Activated T-helper 1 cell treated with anti-CD3 and anti-CD28 coated beads, Interleukin-2, amount 50 U/mL, for 16 hours (primary cell): ENCODE measurements around the gene TRPM4.
"Not testable (repeated sequence)": the region's sequence is repeated elsewhere in the genome, so short reads cannot be mapped to it uniquely, and the experiment has no call there.

ENCODE experiments used
- DNase-seq, 2 donors: peaks; one replicate each; pipeline ENCODE4 v3.0.0-alpha.2; 2020; ENCODE audit warnings: low read depth in 1 of 2, low spot score in 1 of 2

The TRPM4 gene

DNA sequence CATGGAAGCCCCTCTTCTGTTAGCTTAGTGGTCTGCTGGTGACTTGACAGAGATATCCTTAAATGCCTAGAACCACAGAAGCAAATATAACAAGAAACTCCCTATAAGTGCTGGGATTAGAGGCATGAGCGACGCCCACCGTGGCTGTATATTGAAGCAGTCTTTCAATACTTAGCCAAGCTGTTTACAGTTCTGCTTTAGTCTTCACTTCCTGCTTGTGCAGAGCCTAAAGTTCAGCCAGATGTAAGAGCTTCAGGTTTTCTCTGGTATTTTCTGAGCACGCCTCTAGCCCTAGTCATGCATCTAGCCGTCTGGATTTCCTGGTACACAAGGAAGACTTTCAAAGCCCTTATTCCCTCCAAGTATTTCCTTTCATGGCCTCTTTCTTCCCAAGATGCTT lies 28.5 kb downstream of the TRPM4 start:
- no peak for DNase-seq

DNA sequence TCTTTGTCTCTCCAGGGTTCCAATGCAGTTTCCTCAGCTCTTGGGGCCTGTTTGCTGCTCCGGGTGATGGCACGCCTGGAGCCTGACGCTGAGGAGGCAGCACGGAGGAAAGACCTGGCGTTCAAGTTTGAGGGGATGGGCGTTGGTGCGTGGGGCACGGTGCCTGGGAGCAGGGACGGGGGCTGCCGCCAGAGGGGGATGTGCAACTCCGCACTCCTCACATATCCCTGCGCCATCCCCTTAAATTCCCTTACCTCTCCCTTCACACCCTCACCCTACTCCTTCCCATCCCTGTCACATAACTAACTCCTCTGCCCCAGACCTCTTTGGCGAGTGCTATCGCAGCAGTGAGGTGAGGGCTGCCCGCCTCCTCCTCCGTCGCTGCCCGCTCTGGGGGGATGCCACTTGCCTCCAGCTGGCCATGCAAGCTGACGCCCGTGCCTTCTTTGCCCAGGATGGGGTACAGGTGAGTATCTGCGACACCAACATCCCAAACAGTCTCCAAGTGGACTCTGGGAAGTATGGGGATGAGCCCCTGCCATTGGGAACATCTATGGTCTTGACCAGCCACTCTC lies 31.1 kb downstream of the TRPM4 start:
- DNase-seq = no peak

DNA sequence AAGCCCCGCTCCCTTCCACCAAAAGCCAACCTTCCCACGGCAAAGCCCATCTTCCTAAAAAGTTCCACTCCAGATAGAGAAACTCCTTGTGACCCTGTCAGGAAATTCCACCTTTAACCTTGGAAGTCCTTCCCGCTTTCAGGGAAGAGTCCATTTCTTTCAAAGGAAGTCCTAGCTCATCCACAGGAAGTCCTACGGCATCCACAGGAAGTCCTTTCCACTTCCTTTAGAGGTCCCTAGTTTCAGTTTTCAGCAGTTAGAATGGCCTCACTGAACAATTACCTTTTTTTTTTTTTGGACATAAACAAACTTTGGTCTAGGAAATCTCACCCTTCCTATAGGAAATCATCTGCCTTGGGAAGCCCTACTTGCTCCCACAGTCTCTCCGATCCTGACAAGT lies 31.7 kb downstream of the TRPM4 start:
- no peak for DNase-seq

DNA sequence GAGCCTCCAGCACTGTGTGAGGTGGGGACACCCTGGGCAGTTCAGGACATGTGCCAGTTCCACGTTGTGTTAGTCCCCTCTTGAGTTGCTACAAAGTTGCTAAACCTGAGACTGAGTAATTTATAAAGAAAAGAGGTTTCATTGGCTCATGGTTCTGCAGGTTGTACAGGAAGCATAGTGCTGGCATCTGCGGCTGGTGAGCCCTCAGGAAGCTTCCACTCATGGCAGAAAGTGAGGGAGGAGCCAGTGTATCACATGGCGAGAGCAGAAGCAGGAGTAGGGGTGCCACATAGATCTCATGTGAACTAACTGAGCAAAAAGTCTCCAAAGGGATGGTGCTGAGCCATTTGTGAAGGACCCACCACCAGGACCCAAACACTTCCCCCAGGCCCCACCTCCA lies 33.2 kb downstream of the TRPM4 start:
- no peak for DNase-seq

DNA sequence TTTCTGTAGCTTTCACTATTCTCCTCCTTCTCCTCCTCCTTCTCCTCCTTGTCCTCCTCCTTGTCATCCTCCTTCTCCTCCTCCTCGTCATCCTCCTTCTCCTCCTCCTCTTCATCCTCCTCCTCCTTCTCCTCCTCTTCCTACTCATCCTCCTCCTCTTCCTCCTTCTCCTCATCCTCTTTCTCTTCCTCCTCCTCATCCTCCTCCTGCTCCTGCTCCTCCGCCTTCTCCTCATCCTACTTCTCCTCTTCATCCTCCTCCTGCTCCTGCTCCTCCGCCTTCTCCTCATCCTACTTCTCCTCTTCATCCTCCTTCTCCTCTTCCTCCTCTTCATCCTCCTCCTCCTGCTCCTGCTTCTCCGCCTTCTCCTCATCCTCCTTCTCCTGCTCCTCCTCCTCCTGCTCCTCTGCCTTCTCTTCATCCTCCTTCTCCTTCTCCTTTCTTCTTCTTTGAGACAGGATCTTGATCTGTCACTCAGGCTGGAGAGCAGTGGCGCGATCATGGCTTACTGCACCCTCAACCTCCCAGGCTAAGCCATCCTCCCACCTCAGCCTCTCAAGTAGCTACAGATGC lies 36.3 kb downstream of the TRPM4 start:
- DNase-seq = no peak

DNA sequence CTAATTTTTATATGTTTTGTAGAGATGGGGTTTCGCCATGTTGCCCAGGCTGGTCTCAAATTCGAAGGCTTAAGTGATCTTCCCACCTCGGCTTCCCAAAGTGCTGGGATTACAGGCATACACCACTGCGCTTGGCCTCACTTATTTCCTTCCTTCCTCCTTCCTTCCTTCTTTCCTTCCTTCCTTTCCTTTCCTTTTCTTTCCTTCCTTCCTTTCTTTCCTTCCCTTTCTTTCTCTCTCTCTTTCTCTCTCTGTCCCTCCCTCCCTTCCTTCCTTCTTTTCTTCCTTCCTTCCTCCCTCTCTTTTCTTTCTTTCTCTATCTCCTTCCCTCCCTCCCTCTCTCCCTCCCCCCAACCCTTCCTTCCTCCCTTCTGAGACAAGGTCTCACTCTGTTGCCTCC lies 36.8 kb downstream of the TRPM4 start:
- no peak for DNase-seq

DNA sequence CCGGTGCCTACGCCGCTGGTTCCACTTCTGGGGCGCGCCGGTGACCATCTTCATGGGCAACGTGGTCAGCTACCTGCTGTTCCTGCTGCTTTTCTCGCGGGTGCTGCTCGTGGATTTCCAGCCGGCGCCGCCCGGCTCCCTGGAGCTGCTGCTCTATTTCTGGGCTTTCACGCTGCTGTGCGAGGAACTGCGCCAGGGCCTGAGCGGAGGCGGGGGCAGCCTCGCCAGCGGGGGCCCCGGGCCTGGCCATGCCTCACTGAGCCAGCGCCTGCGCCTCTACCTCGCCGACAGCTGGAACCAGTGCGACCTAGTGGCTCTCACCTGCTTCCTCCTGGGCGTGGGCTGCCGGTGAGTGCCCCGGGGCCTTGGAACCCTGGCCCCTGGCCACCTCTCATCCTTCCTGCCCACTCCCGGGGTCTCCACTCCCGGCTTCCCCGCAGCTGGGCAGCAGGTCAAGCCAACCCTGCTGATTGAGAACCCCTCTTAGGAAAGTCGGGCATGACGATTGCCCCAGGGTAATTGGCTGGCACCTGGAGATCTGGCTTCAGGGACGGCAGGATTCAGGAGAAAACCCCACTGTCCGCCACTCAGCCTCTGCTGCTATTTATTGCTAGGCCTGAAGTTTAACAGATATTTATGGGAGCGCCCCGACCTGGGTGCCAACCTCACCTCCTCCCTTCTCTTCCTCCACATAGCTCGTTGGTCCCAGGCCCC lies 39.1 kb downstream of the TRPM4 start:
- DNase-seq = no peak

DNA sequence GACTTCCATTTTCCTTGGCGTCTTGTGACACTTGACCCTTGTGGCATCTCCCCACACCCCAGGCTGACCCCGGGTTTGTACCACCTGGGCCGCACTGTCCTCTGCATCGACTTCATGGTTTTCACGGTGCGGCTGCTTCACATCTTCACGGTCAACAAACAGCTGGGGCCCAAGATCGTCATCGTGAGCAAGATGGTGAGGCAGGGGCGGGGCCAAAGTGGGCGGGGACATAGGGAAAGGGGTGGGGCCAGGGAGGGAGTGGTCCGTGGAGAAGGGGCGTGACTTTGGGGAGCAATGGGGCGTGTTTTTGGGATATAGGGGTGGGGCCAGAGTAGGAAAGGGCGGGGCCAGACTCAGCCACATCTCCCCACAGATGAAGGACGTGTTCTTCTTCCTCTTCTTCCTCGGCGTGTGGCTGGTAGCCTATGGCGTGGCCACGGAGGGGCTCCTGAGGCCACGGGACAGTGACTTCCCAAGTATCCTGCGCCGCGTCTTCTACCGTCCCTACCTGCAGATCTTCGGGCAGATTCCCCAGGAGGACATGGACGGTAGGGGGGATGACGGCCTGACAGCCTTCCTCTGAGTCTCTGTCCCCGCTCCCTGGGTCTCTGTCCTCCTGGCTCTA lies 42.8 kb downstream of the TRPM4 start:
- no peak for DNase-seq

DNA sequence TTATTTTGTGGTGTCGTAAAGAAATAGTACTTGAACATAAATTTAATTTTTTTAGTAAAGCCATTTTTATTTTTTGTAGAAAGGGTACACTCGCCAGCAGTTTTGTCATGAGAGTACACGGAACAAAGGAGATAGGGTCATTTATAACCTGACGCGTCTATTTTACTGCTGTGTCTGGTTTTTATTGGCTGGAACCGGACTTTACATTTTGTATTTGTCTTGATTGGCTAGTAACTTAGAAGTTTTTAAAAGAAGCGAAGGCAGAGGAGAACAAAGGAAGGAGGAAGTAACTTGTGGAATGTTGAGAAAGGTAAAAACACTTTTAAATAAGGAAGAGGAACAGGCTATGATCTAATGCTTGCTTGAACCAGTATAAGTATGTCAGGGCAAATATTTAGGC lies 43.5 kb downstream of the TRPM4 start:
- DNase-seq = no peak

DNA sequence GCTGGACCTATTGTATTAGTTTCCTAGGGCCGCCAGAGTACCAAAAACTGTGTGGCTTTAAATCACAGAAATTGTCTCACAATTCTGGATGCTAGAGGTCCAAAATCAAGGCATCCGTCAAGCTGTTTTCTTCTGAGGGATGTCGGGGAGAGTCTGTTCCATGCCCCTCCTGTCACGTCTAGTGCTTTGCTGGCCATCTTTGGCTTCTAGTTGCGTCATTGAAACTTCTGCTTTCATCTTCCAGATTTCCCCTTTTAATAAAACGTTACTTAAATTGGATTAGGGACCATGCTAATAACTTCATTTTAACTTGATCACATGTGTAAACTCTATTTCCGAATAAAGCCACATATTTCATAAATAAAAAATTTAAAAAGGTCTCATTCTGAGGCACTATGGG lies 47.5 kb downstream of the TRPM4 start:
- no peak for DNase-seq

DNA sequence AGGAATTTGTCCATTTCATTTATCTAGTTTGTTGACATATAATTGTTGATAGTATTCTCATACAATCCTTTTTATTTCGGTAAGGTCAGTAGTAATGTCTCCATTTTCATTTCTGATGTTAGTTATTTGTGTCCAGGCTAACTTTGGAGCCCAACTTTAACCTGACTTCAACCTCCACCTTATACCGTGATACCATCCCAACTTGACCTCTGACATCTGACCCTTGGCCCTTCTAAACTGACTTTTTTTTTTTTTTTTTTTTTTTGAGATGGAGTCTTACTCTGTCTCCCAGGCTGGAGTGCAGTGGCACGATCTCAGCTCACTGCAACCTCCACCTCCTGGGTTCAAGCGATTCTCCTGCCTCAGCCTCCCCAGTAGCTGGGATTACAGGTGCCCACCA lies 51.9 kb downstream of the TRPM4 start:
- not testable (repeated sequence) for DNase-seq

DNA sequence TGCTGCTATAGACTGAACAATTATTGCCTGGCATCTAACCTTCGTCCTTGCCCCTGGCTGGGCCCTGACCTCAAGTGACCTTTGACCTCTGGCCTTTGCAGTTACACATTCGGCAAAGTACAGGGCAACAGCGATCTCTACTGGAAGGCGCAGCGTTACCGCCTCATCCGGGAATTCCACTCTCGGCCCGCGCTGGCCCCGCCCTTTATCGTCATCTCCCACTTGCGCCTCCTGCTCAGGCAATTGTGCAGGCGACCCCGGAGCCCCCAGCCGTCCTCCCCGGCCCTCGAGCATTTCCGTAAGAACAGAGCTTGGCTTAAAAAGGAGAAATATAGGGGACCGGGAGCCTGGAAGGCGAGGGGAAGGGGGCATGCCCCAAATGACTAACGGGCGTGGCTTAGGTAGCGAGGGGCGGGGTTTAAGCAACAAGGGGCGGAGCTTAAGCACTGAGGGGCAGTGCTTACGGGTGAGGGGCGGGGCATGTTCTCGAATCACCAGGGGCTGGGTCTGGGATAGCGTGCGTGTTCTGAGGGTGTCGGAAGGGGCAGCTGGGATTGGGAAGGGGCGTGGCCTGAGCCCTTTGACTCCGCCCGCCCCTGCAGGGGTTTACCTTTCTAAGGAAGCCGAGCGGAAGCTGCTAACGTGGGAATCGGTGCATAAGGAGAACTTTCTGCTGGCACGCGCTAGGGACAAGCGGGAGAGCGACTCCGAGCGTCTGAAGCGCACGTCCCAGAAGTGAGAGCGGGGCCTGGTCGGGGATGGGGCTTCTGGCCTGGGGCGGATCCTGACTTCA lies 52.7 kb downstream of the TRPM4 start:
- no peak for DNase-seq

DNA sequence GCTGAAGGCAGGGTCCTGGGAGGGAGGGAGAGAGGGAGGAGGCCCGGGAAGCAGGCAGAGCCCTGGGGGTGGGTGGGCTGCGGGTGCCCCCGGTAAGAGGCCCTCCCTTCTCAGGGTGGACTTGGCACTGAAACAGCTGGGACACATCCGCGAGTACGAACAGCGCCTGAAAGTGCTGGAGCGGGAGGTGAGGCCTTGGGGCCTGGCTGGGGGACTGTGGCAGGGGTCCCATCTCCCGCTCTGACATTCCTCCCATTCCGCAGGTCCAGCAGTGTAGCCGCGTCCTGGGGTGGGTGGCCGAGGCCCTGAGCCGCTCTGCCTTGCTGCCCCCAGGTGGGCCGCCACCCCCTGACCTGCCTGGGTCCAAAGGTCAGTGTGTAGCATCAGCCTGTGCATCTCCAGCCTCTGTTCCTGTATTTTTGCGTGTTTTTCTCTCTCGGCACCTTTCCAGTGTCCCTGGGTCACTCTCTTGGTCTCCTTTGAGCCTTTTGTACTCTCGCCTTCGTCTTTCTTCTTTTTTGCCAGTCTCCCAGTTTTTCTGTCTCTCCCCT lies 53.4 kb downstream of the TRPM4 start:
- no peak for DNase-seq

DNA sequence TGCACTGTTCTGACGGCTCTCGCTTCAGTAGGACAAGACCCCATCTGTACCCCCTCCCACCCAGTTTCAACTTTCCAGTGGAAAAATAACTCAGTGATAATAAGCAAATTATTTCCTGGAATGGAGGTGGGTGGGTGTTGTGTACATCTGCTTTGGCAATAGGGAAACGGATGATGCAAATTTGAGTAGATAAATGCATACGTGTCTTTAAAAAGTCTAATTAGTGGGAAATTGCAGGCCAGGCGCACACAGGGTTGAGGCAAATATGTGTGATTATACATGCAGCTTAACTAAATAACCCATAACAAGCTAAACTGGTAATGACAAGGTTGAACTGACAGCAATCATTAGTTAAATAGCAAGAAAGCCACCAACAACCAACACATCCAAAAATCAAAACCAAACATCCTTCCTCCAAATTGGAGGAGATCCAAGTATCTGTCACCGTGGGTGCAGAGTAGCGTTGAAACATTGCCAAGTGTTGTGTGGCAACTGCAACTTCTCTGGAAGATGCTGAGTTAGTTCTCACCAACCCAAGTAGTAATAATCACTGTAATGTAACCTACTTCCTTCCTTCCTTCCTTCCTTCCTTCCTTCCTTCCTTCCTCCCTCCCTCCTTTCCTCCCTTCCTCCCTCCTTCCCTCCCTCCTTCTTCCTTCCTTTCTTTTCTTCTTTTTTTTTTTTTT lies 54.6 kb downstream of the TRPM4 start:
- no peak for DNase-seq

DNA sequence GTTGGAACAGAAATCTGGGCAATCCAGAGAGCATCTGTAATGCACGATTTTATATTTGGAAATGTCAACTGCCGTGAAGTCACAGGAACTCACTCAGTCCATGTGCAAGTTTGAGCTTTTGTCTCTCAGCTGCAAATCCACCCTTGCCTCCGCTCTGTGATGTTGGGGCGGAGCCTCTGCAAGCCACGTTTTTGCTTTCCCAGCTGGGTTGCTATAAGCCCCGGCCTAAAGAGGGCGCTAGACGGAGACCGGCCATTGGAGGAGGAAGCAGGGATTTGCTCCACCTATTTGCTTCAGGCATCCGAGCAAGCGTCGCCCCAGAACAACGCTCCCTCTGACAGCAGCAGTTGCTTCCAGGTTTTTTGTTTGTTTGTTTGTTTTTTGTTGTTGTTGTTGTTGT lies 56.2 kb downstream of the TRPM4 start:
- DNase-seq = no peak

DNA sequence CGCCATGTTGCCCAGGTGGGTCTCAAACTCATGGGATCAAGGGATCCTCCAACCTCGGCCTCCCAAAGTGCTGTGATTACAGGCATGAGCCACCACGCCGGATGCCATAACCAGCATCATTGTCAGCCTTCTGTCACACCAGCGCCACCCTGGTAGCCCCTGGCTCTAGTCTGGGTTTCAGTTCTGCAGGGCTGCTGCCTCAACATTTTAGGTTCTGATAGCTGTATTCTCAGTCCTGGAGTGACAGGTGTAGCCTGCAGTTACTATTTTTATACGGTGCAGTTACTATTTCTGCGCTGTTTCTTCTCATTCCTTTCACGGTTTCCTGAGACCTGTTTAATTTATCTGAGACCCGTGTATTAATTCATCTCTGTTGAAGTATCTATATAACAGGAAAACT lies 57.1 kb downstream of the TRPM4 start:
- no peak for DNase-seq

DNA sequence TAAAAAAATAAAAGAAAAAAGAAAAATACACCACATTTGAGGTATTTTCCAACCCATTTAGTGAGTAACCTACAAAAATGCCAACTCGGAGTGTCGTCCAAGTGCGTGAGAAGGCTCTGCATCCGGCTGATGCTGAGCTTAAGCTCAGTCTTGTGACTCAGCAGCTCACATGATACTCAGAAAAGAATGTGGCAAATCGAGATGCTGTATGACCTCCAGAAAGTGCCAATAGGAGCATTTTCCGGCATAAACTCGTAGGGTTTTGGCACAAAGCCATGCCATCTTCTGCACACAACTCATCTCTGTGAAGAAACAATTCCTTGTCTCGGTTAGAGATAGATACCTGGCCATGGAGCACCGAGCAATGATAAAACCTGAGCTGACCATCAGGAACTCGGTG lies 58.5 kb downstream of the TRPM4 start:
- no peak for DNase-seq

DNA sequence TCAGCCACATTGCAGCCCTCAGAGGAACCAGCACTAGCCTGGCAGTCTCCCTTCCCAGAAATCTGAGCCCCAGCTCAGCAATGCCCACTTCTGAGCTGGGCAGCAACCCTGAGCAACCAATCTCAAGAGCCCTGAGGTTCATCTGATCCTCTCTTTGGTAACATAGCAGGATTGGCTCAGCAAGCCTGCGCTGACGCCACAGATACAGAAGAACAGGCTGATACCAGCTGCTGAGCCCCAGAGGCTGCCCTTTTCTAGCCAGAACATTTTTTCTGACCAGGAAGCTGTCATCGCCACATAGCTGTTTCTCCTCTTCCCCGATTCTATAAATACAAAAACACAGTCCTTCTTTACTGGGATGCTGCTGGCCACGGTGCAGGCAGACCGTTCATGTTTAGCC lies 59.8 kb downstream of the TRPM4 start:
- DNase-seq = no peak

DNA sequence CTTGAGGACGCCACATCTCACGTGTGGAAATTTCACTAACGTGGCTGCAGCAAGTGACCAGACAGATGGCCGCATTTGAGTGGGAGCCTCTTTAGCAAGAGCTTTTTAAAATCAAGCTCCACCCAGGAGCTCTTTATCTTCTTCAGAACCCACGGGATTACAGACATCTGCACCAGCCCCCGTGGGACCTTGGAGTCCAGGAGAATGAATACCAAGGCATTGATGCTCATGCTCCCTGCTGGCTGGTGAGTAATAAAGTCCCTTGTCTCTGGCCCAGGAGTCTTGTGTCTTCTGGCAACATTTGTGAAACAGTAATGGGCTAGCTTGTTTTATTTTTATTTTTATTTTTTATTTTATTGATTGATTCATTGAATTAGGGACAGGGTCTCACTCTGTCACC lies 64.4 kb downstream of the TRPM4 start:
- DNase-seq = no peak

DNA sequence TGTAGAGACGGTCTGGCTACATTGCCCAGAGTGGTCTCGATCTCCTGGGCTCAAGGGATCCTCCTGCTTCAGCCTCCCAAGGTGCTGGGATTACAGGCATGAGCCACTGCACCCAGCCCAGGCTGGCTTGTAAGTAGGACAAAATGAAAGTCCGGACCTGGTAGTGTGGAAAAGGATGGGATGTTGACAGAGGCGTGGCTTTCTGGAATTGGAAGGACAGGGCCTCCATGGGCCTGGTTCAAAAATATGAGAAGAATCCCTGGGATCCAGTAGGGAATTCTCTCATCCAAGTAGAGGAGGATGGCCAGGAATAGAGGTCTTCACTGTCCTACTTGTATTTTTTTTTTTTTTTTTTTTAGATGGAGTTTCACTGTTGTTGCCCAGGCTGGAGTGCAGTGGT lies 64.9 kb downstream of the TRPM4 start:
- DNase-seq = no peak

DNA sequence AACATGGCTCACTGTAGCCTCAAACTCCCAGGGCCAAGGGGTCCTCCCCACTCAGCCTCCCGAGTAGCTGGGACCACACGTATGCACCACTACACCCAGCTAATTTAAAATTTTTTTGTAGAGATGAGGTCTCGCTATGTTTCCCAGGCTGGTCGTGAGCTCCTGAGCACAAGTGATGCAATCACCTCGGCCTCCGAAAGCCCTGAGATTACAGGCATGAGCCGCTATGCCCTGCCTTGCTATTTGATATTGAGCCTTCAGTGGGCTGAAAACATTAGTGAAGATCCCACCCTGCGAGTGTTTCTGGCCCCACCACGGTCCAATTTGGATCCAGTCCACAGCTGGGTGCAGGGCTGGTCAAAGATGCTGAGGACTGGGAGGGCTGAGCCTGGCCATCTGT lies 65.9 kb downstream of the TRPM4 start:
- DNase-seq = no peak
